ENCODE results near the gene PRDX3.

PRDX3 gene

GRCh38 chr10:119211625-119212441, 33.2 kb upstream of the PRDX3 start:
- ChIA-PET POLR2A (interaction anchor here (0.8 kb wide), 1 partner anchor 39 kb away, joined by 3 read pairs; no protein-coding TSS in a partner anchor), CTCF (interaction anchor here (1.1 to 15.5 kb wide), 6 partner anchors 10 to 234 kb away, joined by 3 to 211 read pairs (median 3); no protein-coding TSS in a partner anchor)
- no peak for DNase-seq (ENCODE audit: extremely low spot score)
- TF ChIP-seq CTCF (IDR thresholded peaks at IDR 0.05; ENCODE audit: control extremely low read depth, extremely low read depth, low read depth, missing control alignments) = no peak

- POLR2A ChIA-PET = no interaction called here
- no peak for TF ChIP-seq CTCF (IDR thresholded peaks at IDR 0.05; ENCODE audit: control extremely low read depth, extremely low read depth, low read depth, missing control alignments)
Observed at GRCh38 chr10:119211176-119211575, 32.6 kb upstream of the PRDX3 start.

GRCh38 chr10:119210633-119211032, 32.0 kb upstream of the PRDX3 start:
- CTCF ChIA-PET = interaction anchor here (1.2 to 15.5 kb wide), 10 partner anchors 9 to 234 kb away, joined by 3 to 211 read pairs (median 10); no protein-coding TSS in a partner anchor
- DNase-seq (ENCODE audit: extremely low spot score) = no peak
- TF ChIP-seq CTCF (IDR thresholded peaks at IDR 0.05; ENCODE audit: control extremely low read depth, extremely low read depth, low read depth, missing control alignments) = no peak
- POLR2A ChIA-PET = no interaction called here

More at GRCh38 chr10:119211176-119211575, 32.6 kb upstream of the PRDX3 start:
- no peak for DNase-seq (ENCODE audit: extremely low spot score)
- CTCF ChIA-PET = interaction anchor here (1.1 to 15.5 kb wide), 9 partner anchors 9 to 234 kb away, joined by 3 to 211 read pairs (median 9); no protein-coding TSS in a partner anchor

- no peak for DNase-seq (ENCODE audit: extremely low spot score)
- ChIA-PET CTCF (interaction anchor here (0.6 to 15.5 kb wide), 34 partner anchors 8 to 642 kb away, joined by 3 to 211 read pairs (median 4); no protein-coding TSS in a partner anchor), POLR2A (no interaction called here)
- TF ChIP-seq CTCF (IDR thresholded peaks at IDR 0.05; ENCODE audit: control extremely low read depth, extremely low read depth, low read depth, missing control alignments) = no peak
Observed at GRCh38 chr10:119209736-119210355, 31.2 kb upstream of the PRDX3 start.

GRCh38 chr10:119209035-119209735, 30.6 kb upstream of the PRDX3 start:
- peak; percentile 44 for DNase-seq (ENCODE audit: extremely low spot score)
- POLR2A ChIA-PET = interaction anchor here (0.5 to 1.2 kb wide), 3 partner anchors 55 to 760 kb away, joined by 3 to 6 read pairs (median 4); no protein-coding TSS in a partner anchor
- CTCF ChIA-PET = interaction anchor here (0.6 to 15.5 kb wide), 36 partner anchors 10 to 641 kb away, joined by 3 to 211 read pairs (median 4); no protein-coding TSS in a partner anchor
- TF ChIP-seq CTCF (IDR thresholded peaks at IDR 0.05; ENCODE audit: control extremely low read depth, extremely low read depth, low read depth, missing control alignments) = peak; percentile 85

GRCh38 chr10:119208553-119208940, 29.9 kb upstream of the PRDX3 start:
- TF ChIP-seq CTCF (IDR thresholded peaks at IDR 0.05; ENCODE audit: control extremely low read depth, extremely low read depth, low read depth, missing control alignments) = no peak
- ChIA-PET CTCF (interaction anchor here (0.6 to 15.5 kb wide), 23 partner anchors 10 to 640 kb away, joined by 3 to 211 read pairs (median 4); no protein-coding TSS in a partner anchor), POLR2A (interaction anchor here (1.2 kb wide), 1 partner anchor 101 kb away, joined by 6 read pairs; no protein-coding TSS in a partner anchor)
- DNase-seq (ENCODE audit: extremely low spot score) = no peak

Measured in GM10248 (cell line).